Left ventricle myocardium superior (tissue), 1 donor: ENCODE measurements around the gene BEND5. TPM values are rescaled to one million over a fixed set of nuclear protein-coding genes. Genes with fewer than 3 reads are reported as not detected.

Source experiments
- ATAC-seq: fragments of 200-7000 bp; cut with Tn5 transposase; one replicate; pipeline ENCODE4 v1.9.1; 2020; ENCODE audit warnings: mild to moderate bottlenecking, moderate library complexity
- DNase-seq: peaks from one replicate; pipeline ENCODE4 v3.0.0-alpha.2; 2020
- intact Hi-C: fragments of 100-400 bp; cut with micrococcal nuclease; formaldehyde crosslinking; loops from one replicate; pipeline ENCODE4 v1.11.0; 2022
- total RNA-seq: library from RNA; stranded (reverse); fragmentation: NEBNext Ultra II Directional; extraction: Animal tissue kit (Norgen Biotek cat#: 25700); gene quantifications from one replicate; pipeline ENCODE4 v1.2.1, GENCODE V29; 2021
- donor health status: DM: no; HTN: yes; CAD: no; lungs with severe emphysema.

Gene BEND5
- total RNA-seq, 1 donor from 2014 or later: 3.9 TPM

DNA sequence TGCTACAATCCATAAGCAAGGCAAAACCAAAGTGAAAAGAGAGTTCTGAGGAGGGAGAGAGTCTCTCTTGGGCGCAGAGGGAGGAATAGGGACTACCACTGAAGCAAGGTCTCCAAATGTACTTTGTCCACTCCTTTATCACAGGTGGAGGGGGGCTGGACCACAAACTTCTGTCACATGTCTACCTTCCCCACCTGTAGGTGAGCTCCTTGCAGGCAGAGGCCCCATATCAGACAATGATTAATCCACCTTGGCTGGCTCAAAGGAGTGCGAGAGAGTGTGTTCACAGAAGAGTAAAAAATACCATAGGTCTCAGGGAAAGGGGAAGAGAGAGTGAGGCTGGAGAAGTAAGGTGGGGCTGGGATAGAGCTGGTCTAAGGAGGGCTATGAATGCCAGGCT is 4.5 kb downstream of the BEND5 start:
- ATAC-seq: no peak
- no peak for DNase-seq
- intact Hi-C loops: no loop called here

DNA sequence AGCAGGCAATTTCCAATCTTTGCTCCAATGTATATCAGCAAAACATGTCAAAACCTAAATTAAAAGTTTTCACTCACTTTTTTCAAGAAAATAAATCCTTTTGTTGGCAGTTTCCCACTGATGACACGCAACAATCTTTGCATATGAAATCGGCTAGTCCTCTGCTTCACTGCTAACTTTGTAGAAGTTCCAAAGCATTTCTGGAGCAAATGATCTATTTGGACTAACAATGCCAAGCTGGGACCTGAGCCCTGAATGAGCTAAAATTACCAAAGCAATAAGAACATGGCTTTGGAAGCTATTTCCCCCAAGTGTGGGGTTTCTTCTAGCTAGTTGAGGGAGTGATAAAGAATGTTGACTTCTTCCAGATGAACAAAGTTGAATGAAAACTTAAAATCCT is 5.1 kb downstream of the BEND5 start:
- intact Hi-C loops: no loop called here

DNA sequence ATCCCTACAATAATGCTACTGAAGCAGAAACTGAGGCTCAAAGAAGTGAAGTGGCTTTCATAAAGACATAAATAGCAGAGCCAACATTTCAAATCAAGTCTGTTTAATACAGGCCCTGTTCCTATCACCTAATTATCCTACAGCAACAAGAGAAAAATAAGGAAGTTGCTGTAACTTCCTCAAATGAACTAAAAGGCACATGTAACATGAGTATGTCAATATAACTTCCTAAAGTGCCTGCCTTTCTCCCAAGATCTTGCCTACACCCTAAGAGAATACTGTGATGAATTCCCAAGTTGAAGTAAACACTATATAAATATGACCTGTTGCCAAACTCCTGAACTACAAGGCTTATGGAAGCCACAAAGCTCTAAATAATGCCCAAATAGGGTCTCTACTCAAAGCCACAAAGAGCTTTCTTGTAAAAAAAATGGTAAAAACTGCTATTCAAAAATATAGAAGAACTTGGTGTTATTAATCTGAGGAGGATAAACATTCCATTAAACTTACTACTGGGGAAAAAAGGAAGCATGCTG is 8.6 kb downstream of the BEND5 start:
- intact Hi-C loops: no loop called here
- ATAC-seq: no peak
- DNase-seq: no peak

More for the DNA sequence above, 5.1 kb downstream of the BEND5 start:
- ATAC-seq (no peak), DNase-seq (no peak)

DNA sequence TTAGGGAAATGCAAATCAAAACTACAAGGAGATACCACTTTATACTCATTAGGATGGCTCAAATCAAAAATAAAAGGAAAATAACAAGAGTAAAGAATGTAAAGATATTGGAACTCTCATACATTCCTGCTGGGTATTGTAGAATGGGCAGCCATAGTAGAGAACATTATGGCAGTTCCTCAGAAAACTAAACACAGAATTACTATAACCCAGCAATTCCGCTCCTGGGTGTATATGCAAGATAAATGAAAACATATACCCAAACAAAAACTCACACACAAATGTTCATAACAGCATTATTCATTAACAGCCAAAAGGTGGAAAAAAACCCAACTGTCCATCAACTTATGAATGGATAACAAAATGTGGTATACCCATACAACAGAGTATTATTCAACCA is 11.4 kb downstream of the BEND5 start:
- ATAC-seq: no peak
- DNase-seq: no peak
- intact Hi-C loops: no loop called here

DNA sequence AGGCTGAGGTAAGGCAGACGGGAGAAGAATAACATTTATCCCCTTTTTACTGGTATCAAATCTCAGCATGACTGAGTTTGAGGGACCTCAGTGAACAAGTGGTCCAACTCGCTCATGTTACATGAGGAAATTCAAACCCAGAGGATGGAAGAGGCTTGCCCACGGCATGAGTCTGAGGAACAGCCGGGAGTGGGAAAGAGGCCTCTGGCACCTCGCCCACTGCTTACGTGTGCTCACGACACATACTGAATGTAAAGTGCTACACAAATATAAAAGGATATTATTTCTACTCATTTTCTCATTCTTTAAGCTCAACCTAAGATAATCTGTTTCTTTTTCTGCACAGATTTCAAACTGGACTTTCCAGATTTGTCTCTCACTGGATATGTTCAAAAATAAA is 14.7 kb downstream of the BEND5 start:
- DNase-seq (no peak), ATAC-seq (no peak)
- intact Hi-C loops: no loop called here

DNA sequence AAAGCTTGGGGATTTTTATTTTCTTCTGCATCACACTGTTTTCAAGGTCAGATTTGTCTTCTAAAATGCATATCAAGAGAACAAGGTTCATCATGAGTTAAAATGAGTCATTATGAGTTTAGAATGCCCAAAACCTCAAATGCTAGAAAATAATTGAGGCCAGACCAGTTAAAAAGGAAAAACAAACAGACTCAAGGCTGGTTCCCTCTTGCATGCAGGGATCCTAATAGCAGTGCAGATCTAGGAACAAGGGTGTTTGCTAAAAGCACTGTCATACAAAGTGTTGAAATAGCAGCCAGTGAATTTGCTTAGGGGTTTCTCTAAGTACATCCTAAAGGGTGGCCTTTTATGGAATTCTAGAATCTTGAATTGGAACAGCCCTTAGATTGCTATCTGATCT is 15.3 kb downstream of the BEND5 start:
- no peak for ATAC-seq
- intact Hi-C loops: no loop called here
- DNase-seq: no peak

DNA sequence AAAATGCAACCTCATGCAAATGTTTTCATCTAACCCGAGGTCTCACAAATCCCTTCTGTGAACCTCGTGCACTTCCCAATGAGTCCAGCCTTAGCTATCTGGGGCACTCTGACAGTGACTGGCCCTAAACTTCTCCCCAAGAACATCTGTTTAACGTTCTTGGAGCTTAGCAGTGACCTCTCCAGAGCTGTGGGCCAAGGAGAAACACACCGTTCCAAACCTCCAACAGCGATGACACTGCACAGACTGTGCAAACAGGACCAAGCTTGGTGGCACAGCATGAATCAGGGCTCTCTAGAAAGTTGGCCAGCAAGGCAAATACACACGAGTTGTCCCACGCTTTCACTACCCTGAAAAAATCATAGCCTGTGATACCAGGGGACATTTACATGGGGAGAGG is 15.8 kb downstream of the BEND5 start:
- intact Hi-C loops: no loop called here
- ATAC-seq: no peak
- DNase-seq: no peak

DNA sequence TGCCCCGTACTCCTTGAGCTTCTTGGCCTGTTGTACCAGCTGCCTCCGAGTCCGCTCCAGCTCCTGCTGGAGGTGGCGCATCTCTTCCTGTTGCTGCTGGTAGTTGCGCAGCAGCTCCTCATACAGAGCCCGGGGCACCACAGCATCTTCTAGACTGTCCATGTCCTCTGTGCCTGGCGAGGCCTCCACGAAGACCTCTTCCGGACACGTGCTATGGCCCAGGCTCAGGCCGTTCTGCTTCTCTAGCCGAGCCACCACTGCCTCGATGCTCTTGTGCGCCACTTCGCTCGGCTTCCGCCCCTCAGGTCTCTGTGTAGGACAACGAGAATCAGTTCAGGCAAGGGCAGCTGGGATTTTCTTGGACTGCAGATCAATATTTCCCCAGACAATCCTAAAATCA is 17.7 kb downstream of the BEND5 start:
- no peak for DNase-seq
- ATAC-seq: no peak
- intact Hi-C loops: no loop called here

DNA sequence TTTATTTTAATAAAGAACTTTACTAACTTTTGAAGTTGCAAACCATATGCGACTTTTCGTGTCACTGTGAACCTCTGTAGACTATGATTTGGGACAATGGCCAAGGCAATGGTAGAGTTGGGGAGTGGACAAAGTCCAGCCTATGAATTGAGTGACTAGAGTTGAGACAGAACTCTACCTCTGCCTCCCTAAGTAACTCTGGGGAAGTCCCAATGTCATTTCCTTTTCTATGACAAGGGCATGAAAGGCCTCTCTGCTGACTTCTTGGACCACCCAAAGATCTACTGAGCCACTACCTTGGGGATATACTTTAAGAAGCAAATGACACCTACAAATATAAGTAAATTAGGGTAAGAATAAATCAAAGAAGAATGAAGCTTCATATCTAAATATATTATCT is 19.3 kb downstream of the BEND5 start:
- ATAC-seq (no peak), DNase-seq (no peak)
- intact Hi-C loops: no loop called here

DNA sequence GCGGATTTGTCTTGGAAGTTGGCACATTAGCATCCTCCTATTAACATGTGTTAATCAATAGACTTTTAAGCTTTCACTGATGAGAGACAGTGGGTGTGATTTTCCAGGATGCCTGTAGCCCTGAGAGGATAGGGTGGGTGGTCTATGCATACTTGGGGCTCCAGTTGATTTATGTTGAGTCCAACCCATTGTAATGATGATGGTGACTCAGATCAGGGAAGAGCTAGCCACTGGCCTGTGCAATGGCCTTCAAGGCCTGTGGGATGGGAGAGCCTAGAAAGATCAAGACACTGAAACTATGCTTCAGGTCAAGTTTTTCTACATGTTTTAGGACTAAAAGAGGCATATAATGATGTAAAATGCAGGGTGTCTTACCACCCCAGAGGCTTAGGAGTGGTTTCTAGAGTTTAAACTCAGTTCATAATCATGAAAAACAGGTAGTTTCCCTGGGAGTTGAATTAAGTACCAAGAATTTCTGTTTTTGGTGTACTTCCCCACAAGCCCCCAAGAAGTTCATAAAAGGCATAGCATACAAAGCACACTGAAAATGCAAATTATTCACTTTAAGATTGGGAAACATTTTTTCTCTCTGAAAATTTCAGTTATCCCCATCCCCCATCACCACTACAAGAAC is 19.9 kb downstream of the BEND5 start:
- intact Hi-C loops: no loop called here
- DNase-seq: no peak
- no peak for ATAC-seq

DNA sequence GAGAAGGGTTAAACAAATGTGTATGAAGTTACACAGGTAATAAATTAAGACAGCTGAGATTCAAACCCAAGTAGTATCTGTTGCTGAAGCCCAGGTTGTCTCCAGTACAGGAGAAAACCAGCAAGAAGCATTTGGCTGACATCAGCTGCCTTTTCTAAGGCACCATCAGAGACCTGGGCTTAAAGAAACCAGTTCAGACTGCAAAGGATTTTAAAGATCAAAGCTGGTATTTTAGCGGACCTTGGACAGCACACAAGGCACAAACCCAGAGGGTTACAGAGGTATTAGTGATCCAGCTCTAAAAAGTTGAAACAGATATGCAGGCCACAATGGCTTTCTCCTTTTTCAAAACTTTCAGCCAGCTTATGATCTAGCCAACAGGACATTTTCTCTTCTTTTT is 23.4 kb downstream of the BEND5 start:
- DNase-seq: no peak
- ATAC-seq: no peak
- intact Hi-C loops: no loop called here

DNA sequence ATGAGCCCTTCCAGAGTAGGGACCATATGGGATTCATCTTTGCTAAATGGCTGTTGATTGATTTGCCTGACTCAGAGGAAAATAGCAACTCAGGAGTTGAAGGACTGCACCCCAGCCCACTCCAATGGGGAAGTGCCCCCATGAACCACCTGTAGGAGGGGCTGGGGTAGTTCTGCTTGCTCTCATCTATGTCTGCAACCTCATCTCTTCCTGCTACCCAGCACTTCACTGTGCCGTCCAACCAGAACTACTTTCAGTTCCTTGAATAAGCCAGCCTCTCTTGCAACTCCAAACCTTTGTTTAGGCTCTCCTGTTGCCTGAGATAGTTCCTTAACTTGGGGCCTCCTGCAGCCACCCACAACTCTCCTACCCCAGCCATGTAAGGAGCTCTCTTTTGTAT is 26.6 kb downstream of the BEND5 start:
- intact Hi-C loops: no loop called here
- DNase-seq: no peak
- no peak for ATAC-seq

DNA sequence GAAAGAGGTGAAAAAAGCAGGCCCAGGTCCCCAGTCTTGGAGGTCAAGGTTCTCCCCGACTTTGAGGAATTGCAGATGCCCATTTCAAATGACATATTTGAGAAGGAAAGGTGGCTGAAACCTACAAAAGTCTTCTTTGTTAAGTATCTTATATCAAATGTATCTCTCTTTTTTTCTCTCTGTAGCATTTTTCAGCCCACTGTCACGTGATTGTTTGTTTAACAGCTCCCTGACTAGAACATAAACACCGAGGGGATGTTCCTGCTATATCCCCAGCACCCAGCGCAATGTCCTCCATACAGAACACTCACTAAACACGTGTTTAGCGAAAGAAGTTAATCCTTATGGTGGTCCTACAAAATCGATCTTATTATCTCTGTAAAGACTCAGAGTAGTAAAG is 27.6 kb downstream of the BEND5 start:
- ATAC-seq (no peak), DNase-seq (no peak)
- intact Hi-C loops: no loop called here

DNA sequence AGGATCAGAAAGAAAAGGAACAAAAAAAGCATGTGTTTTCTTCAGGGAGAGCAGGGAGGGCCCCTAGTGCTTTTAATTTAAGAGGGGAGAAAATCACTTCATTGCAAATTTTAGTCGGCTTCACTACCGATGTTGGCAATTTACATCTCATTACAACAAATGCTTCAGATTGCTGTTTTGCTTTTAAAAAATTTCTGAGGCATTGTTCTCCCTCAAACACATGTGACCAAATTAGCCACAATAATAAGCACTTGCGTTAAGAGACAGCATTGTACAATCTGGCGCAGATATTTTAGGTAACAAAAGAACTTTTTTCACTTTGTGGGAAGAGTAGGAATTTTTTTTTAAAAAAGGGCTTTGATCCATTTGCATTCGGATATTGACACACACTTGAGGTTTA is 29.8 kb downstream of the BEND5 start:
- ATAC-seq (no peak), DNase-seq (no peak)
- intact Hi-C loops: no loop called here

DNA sequence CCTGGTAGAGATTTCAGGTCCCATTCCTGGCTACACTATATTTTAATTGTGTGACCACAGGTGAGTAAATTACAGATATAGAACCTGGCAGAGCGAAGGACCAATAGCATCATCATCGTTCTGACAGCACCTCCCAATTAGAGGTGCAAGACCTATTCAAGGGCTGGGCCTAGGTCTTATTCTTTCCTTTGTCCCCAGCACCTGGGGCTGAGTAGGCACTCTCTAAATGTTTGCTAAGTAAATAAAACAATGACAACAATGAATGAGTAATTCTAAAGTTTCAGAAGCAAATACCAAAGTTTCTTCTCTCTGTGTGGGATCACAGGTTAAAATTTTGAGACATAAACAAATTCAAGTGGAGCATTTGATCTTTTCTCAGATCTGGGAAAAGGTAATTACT is 32.7 kb downstream of the BEND5 start:
- ATAC-seq: no peak
- intact Hi-C loops: no loop called here

DNA sequence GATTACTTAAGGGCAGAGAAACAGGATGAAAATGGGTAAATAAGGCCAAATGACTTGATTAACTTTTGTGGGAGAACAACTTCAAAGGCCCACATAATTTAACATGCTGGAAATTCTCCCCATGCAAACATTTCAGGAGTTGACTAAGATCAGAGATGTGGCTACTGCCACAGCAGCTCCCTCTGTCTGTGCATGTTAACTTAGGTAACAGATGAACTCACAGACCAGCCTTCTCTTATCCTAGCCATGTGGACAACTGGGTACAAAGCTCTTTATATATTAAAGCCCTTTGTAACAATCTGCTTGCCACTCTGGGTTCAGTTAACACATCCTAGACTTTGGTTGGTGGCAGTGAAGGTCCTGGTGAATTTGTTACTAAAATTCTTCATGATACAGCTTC is 33.2 kb downstream of the BEND5 start:
- no peak for ATAC-seq
- no peak for DNase-seq
- intact Hi-C loops: no loop called here

More for the DNA sequence above, 32.7 kb downstream of the BEND5 start:
- no peak for DNase-seq

DNA sequence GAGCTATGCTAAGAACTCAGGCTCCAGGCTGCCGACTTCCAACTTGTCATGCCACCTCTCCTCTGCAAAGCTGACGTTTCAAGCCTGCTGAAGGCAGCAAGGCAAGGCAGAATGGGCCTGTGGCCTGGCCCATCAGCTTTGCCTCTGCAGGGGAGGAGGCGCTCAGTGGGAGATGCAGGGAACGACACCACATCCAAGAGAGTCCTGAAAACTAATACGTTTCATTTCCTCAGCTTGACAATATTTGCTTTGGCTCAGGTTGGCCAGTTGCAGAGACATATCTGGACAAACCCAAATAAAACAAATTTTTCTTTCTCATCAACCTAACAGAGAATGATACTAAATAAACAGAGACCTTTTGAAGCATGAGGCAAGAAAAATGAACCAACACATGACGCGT is 35.3 kb downstream of the BEND5 start:
- ATAC-seq: no peak
- no peak for DNase-seq
- intact Hi-C loops: no loop called here

DNA sequence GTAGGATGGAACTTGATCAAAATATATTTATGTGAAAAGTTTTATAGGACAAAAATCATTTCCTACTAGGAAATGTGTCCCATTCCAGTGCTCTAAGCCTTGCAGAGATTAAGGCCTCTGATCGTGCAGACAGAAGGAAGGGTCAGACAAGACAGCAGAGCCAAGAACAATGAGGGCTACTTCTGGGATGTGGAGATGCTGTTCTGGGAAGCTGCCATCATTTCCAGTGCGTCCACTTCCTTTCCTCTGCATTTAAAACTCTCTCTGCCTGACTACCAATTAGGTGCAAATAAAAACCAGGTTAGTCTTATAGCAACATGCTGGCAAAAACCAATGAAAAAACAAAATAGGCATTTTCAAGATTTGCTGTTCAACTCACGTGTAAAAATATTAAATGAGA is 36.1 kb downstream of the BEND5 start:
- DNase-seq: no peak
- ATAC-seq: no peak
- intact Hi-C loops: no loop called here

DNA sequence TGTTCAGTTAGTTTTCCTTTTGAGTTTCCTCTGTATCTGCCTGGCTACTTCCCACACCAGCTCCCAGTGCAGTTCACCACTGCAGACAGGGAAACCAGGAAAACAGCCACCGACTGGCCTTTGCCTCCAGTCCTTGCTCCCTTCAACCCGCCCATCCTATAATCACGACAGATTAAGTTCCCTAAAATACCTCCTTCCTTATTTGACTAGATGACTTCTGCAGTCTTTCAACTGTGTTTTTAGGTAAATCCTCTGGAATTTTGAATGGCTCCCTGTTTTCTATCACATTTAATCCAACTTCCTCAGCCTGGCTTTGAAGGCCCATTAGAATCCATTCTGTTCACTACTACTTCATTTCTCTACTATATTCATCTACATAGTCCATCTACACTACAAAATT is 37.6 kb downstream of the BEND5 start:
- DNase-seq (no peak), ATAC-seq (no peak)
- intact Hi-C loops: no loop called here

DNA sequence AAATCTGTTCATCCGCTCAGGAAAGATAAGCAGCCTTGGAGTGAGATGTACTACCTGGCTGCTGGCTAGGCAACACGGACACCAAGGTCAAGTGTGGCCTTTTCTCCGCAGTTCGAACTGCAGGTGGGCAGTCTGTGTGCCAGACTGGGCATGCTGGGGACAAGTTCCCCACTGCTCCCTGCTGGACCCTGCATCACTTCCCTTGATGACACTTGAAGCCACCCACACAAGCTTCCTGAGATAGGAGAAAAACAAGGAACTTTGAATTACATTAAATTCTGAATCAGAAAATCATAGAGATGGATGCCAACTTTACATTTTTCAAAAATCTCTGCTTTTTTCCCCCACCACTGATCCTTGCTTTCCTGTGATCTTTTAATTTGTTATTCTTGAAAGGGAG is 38.3 kb downstream of the BEND5 start:
- no peak for ATAC-seq
- intact Hi-C loops: no loop called here
- no peak for DNase-seq

DNA sequence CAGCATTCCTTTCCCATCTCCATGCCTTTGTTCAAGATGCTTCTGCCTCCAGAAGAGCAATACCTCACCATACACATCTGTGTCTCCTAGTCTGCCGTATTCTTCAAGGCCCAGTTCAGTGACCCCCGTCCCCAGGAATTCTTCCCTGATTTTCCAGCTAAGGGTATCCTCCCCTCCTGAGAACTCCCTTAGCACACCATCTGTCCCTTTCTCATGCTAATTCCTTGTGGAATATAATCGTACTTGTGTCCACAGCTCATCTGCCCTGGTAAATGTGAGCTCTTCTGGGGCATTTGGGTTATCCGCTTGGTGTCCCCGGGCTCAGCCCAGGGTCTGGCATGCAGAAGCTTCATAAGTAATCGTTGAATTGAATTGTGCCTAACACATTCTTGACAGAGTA is 40.9 kb downstream of the BEND5 start:
- intact Hi-C loops: no loop called here
- ATAC-seq: no peak
- no peak for DNase-seq
